Body of pancreas (tissue), 4 donors: Measurements from ENCODE around the gene CCDC51.

Experiments
- POLR2A ChIP-seq, 3 donors: fragments of 450-650 bp; IDR thresholded peaks; one replicate each; pipeline ENCODE4 v1.6.1; 2016; ENCODE audit warnings: antibody characterized with exemption in 3 of 3, mild to moderate bottlenecking in 2 of 3
- TF ChIP-seq, protein P1 (sequence below), 7 experiments: fragments of 450-650 bp in 4 of 7; fragments of 200-600 bp in 3 of 7; sonication (generic) in 3 of 7; IDR thresholded peaks; one replicate each; pipeline ENCODE4 v1.5.1; 2016 to 2019; ENCODE audit warnings: antibody characterized with exemption in 7 of 7

- TF ChIP-seq, protein P1, sequence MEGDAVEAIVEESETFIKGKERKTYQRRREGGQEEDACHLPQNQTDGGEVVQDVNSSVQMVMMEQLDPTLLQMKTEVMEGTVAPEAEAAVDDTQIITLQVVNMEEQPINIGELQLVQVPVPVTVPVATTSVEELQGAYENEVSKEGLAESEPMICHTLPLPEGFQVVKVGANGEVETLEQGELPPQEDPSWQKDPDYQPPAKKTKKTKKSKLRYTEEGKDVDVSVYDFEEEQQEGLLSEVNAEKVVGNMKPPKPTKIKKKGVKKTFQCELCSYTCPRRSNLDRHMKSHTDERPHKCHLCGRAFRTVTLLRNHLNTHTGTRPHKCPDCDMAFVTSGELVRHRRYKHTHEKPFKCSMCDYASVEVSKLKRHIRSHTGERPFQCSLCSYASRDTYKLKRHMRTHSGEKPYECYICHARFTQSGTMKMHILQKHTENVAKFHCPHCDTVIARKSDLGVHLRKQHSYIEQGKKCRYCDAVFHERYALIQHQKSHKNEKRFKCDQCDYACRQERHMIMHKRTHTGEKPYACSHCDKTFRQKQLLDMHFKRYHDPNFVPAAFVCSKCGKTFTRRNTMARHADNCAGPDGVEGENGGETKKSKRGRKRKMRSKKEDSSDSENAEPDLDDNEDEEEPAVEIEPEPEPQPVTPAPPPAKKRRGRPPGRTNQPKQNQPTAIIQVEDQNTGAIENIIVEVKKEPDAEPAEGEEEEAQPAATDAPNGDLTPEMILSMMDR (IDR thresholded peaks at IDR 0.05) = no peak
- no peak for TF ChIP-seq POLR2A (IDR thresholded peaks at IDR 0.05)
These were observed 5.2 kb downstream of the CCDC51 start for GRCh38 chr3:48434591-48435222.
